CD4-positive, alpha-beta T cell (primary cell): ENCODE measurements around the gene PRPF38A. TPM values are rescaled to one million over a fixed set of nuclear protein-coding genes. Genes with fewer than 3 reads are reported as not detected.

Source experiments
- ATAC-seq: fragments of 200-7000 bp; cut with Tn5 transposase; one replicate; pipeline ENCODE4 v1.10.0; 2022; ENCODE audit warnings: mild to moderate bottlenecking; ENCODE audit not compliant: poor library complexity
- CTCF ChIA-PET: fragments of 350-600 bp; sonication (Branson Sonifier 250); formaldehyde crosslinking; loops from one replicate; lab custom pipeline; 2021; ENCODE audit warnings: antibody characterized with exemption, inconsistent platforms; lab: Charles Lee
- POLR2A ChIA-PET: fragments of 350-600 bp; sonication (Branson Sonifier 250); formaldehyde crosslinking; loops from one replicate; lab custom pipeline; 2021; ENCODE audit warnings: antibody characterized with exemption, inconsistent platforms; lab: Charles Lee
- DNase-seq, 14 experiments: peaks; one replicate each; pipeline ENCODE4 v3.0.0-alpha.2; 2013 to 2020; ENCODE audit warnings: mixed read lengths in 2 of 14
- H3K27ac ChIP-seq, 2 donors: one replicate each; pipeline versions ENCODE4 v1.5.1 to v1.7.0; 2013; ENCODE audit warnings: low read length in 2 of 2, low read depth in 1 of 2, mild to moderate bottlenecking in 1 of 2
- H3K27me3 ChIP-seq, 2 experiments: 1 replicate in 1 of 2; 2 replicates in 1 of 2; pipeline versions ENCODE4 v1.6.1 to v1.7.0; 2013; ENCODE audit warnings: low read length in 2 of 2, control low read depth in 1 of 2, mild to moderate bottlenecking in 1 of 2, moderate library complexity in 1 of 2; ENCODE audit not compliant: insufficient read depth in 2 of 2, control insufficient read depth in 1 of 2
- H3K36me3 ChIP-seq: one replicate; pipeline ENCODE4 v1.6.1; 2013; ENCODE audit warnings: low read length, control low read depth; ENCODE audit not compliant: insufficient read depth
- H3K4me1 ChIP-seq: one replicate; pipeline ENCODE4 v1.6.1; 2013; ENCODE audit warnings: low read length, control low read depth; ENCODE audit not compliant: insufficient read depth
- H3K4me3 ChIP-seq: one replicate; pipeline ENCODE4 v1.5.1; 2013; ENCODE audit warnings: mild to moderate bottlenecking, low read length, moderate library complexity
- H3K9me3 ChIP-seq, 2 experiments: 1 replicate in 1 of 2; 2 replicates in 1 of 2; pipeline versions ENCODE4 v1.6.1 to v1.7.0; 2013; ENCODE audit warnings: low read length in 2 of 2, mild to moderate bottlenecking in 2 of 2, control low read depth in 1 of 2, moderate library complexity in 1 of 2; ENCODE audit not compliant: control insufficient read depth in 1 of 2, insufficient read depth in 1 of 2
- H3K27ac Mint-ChIP-seq: one replicate; pipeline ENCODE4 v1.8.0; 2020; ENCODE audit warnings: mixed read lengths
- H3K27me3 Mint-ChIP-seq: one replicate; pipeline ENCODE4 v1.8.0; 2021; ENCODE audit warnings: mixed read lengths
- H3K36me3 Mint-ChIP-seq: one replicate; pipeline ENCODE4 v1.8.0; 2021; ENCODE audit warnings: low read depth, mixed read lengths
- H3K4me1 Mint-ChIP-seq: one replicate; pipeline ENCODE4 v1.8.0; 2021; ENCODE audit warnings: low read depth, mixed read lengths
- H3K4me3 Mint-ChIP-seq: one replicate; pipeline ENCODE4 v1.8.0; 2020; ENCODE audit warnings: mild to moderate bottlenecking, mixed read lengths
- H3K9me3 Mint-ChIP-seq: one replicate; pipeline ENCODE4 v1.8.0; 2020; ENCODE audit warnings: mixed read lengths
- CTCF ChIP-seq: fragments of 200-600 bp; IDR thresholded peaks from one replicate; pipeline ENCODE4 v1.8.0; 2022; ENCODE audit warnings: antibody characterized with exemption, mild to moderate bottlenecking
- intact Hi-C, 2 experiments: fragments of 100-400 bp; cut with DNase I in 1 of 2; cut with micrococcal nuclease in 1 of 2; formaldehyde crosslinking; loops; one replicate each; pipeline versions ENCODE4 v1.15.1 to v1.9.0; 2023 to 2025; cut with DNase I, micrococcal nuclease
- total RNA-seq, 174 experiments: library from RNA in 2 of 174; stranded (reverse) in 2 of 174; gene quantifications; one replicate each; pipeline ENCODE4 v1.2.3 and lab custom pipeline; 2021 to 2026

The PRPF38A gene
- total RNA-seq, 2 experiments from 2014 or later = 56.2 to 63.6 TPM

- H3K4me1 ChIP-seq = peaks cover 25% of the 10 kb centered on the region
Observed at GRCh38 chr1:52423055-52423454, 18.7 kb downstream of the PRPF38A start.

GRCh38 chr1:52423771-52424170, 19.4 kb downstream of the PRPF38A start:
- Histone ChIP-seq H3K4me3 (peak overlapping the region; percentile 28), H3K27ac (peak overlapping the region; percentile 78 to 81), H3K36me3 (peaks cover 21% of the 10 kb centered on the region), H3K9me3 (no peaks in the 10 kb centered on the region), H3K4me1 (peaks cover 24% of the 10 kb centered on the region), H3K27me3 (no peaks in the 10 kb centered on the region)
- H3K36me3 Mint-ChIP-seq = peaks cover 70% of the 10 kb centered on the region
- ChIA-PET CTCF (interaction anchor here (0.8 to 4.8 kb wide), 7 partner anchors 19 to 262 kb away, joined by 3 to 35 read pairs (median 3); partner anchors contain the start of genes ORC1, PRPF38A and TUT4), POLR2A (interaction anchor here (0.5 to 2.3 kb wide), 23 partner anchors 9 to 1521 kb away, joined by 3 to 72 read pairs (median 3); partner anchors contain the start of genes CC2D1B, IFT25, ORC1 and PRPF38A)
- peak; percentile 84 for ATAC-seq
- peak overlapping the region; percentile 53 for H3K4me3 Mint-ChIP-seq
- H3K4me1 Mint-ChIP-seq = peaks cover 59% of the 10 kb centered on the region
- H3K9me3 Mint-ChIP-seq = no peaks in the 10 kb centered on the region
- H3K27ac Mint-ChIP-seq = peak overlapping the region; percentile 100
- no peak for TF ChIP-seq CTCF
- intact Hi-C loops = loop anchor here (1.0 to 10.0 kb wide), 6 partner anchors 19 to 545 kb away; partner anchors contain the start of genes TUT4 (in 2 of the 2), CC2D1B (in 1 of the 2), NRDC (in 1 of the 2) and ORC1 (in 1 of the 2)
- no peaks in the 10 kb centered on the region for H3K27me3 Mint-ChIP-seq
- peak; percentile 56 to 92 (median 70) for DNase-seq

More at GRCh38 chr1:52423055-52423454, 18.7 kb downstream of the PRPF38A start:
- Histone ChIP-seq H3K4me3 (no peak overlapping the region), H3K36me3 (peaks cover 28% of the 10 kb centered on the region), H3K9me3 (no peaks in the 10 kb centered on the region), H3K27ac (peak overlapping the region; percentile 78 to 81), H3K27me3 (no peaks in the 10 kb centered on the region)
- ATAC-seq (no peak), DNase-seq (no peak)
- H3K4me3 Mint-ChIP-seq = no peak overlapping the region
- peak overlapping the region; percentile 59 for H3K27ac Mint-ChIP-seq
- intact Hi-C loops = loop anchor here (5.0 to 10.0 kb wide), 3 partner anchors 56 to 129 kb away; partner anchors contain the start of genes TUT4 (in 2 of the 2) and CC2D1B (in 1 of the 2)
- no peaks in the 10 kb centered on the region for H3K9me3 Mint-ChIP-seq
- peaks cover 59% of the 10 kb centered on the region for H3K4me1 Mint-ChIP-seq
- CTCF ChIA-PET = interaction anchor here (0.8 to 4.8 kb wide), 3 partner anchors 18 to 130 kb away, joined by 3 to 35 read pairs (median 4); partner anchors contain the start of genes ORC1, PRPF38A and TUT4
- H3K27me3 Mint-ChIP-seq = no peaks in the 10 kb centered on the region
- peaks cover 72% of the 10 kb centered on the region for H3K36me3 Mint-ChIP-seq
- POLR2A ChIA-PET = interaction anchor here (0.5 to 2.3 kb wide), 13 partner anchors 11 to 368 kb away, joined by 3 to 72 read pairs (median 5); partner anchors contain the start of genes CC2D1B, ORC1, PRPF38A and SHISAL2A
- TF ChIP-seq CTCF = no peak

GRCh38 chr1:52424231-52424636, 19.8 kb downstream of the PRPF38A start:
- H3K27me3 Mint-ChIP-seq = no peaks in the 10 kb centered on the region

More at GRCh38 chr1:52424231-52424636, 19.8 kb downstream of the PRPF38A start:
- Mint-ChIP-seq H3K36me3 (peaks cover 70% of the 10 kb centered on the region), H3K27ac (peak overlapping the region; percentile 100), H3K4me1 (peaks cover 58% of the 10 kb centered on the region), H3K9me3 (no peaks in the 10 kb centered on the region), H3K4me3 (peak overlapping the region; percentile 53)
- CTCF ChIA-PET = interaction anchor here (1.0 to 4.8 kb wide), 6 partner anchors 20 to 262 kb away, joined by 3 to 35 read pairs (median 3); partner anchors contain the start of genes ORC1 and PRPF38A
- ATAC-seq (peak; percentile 88), DNase-seq (peak in 12 of 14 experiments; percentile 11 to 82 (median 26))
- H3K27ac ChIP-seq = peak overlapping the region; percentile 78 to 81
- intact Hi-C loops = loop anchor here (1.0 to 10.0 kb wide), 6 partner anchors 20 to 545 kb away; partner anchors contain the start of genes TUT4 (in 2 of the 2), CC2D1B (in 1 of the 2), NRDC (in 1 of the 2) and ORC1 (in 1 of the 2)
- H3K9me3 ChIP-seq = no peaks in the 10 kb centered on the region
- no peaks in the 10 kb centered on the region for H3K27me3 ChIP-seq
- H3K4me1 ChIP-seq = peaks cover 21% of the 10 kb centered on the region
- H3K36me3 ChIP-seq = peaks cover 20% of the 10 kb centered on the region
- no peak for TF ChIP-seq CTCF
- H3K4me3 ChIP-seq = peak overlapping the region; percentile 28
- POLR2A ChIA-PET = interaction anchor here (0.8 to 2.3 kb wide), 21 partner anchors 8 to 1521 kb away, joined by 3 to 72 read pairs (median 4); partner anchors contain the start of genes CC2D1B, IFT25, ORC1 and PRPF38A
